ENCODE measurements around the gene ATXN7L1. TPM values are rescaled to one million over a fixed set of nuclear protein-coding genes. Genes with fewer than 3 reads are reported as not detected.

The ATXN7L1 gene
- polyA plus RNA-seq, 1 experiment, result 2.7 TPM

GRCh38 chr7:105786520-105787470, 89.6 kb downstream of the ATXN7L1 start:
- H3K4me3 ChIP-seq (ENCODE audit: low read depth, low read length), result no peak overlapping the region
- no peak for DNase-seq (ENCODE audit: low read depth)
- CTCF ChIA-PET, result interaction anchor here (0.8 to 1.7 kb wide), 6 partner anchors 8 to 30 kb away, joined by 3 to 6 read pairs (median 4); no protein-coding TSS in a partner anchor
- no peaks in the 10 kb centered on the region for H3K27me3 ChIP-seq (ENCODE audit: control insufficient read depth, insufficient read depth, low read length)
- POLR2A ChIA-PET, result no interaction called here
- TF ChIP-seq CTCF (IDR thresholded peaks at IDR 0.05; ENCODE audit: insufficient read depth, low read depth, low read length), result no peak
- H3K36me3 ChIP-seq (ENCODE audit: control insufficient read depth, insufficient read depth, low read length), result peaks cover 3% of the 10 kb centered on the region

- DNase-seq (ENCODE audit: low read depth), result peak; percentile 68
- Histone ChIP-seq H3K4me3 (ENCODE audit: low read depth, low read length) (no peak overlapping the region), H3K27me3 (ENCODE audit: control insufficient read depth, insufficient read depth, low read length) (no peaks in the 10 kb centered on the region), H3K36me3 (ENCODE audit: control insufficient read depth, insufficient read depth, low read length) (0 out of 2 replicates have a peak, but pooled peaks cover 2% of the 10 kb centered on the region)
- ChIA-PET CTCF (interaction anchor here (1.1 kb wide), 1 partner anchor 258 kb away, joined by 4 read pairs; no protein-coding TSS in a partner anchor), POLR2A (no interaction called here)
- no peak for TF ChIP-seq CTCF (IDR thresholded peaks at IDR 0.05; ENCODE audit: insufficient read depth, low read depth, low read length)
Measured at GRCh38 chr7:105782391-105783042, 93.9 kb downstream of the ATXN7L1 start.

- DNase-seq (ENCODE audit: low read depth), result no peak
- CTCF ChIA-PET, result interaction anchor here (0.6 to 0.9 kb wide), 5 partner anchors 17 to 698 kb away, joined by 3 to 5 read pairs (median 3); no protein-coding TSS in a partner anchor
- TF ChIP-seq CTCF (IDR thresholded peaks at IDR 0.05; ENCODE audit: insufficient read depth, low read depth, low read length), result no peak
- Histone ChIP-seq H3K4me3 (ENCODE audit: low read depth, low read length) (no peak overlapping the region), H3K27me3 (ENCODE audit: control insufficient read depth, insufficient read depth, low read length) (no peaks in the 10 kb centered on the region), H3K36me3 (ENCODE audit: control insufficient read depth, insufficient read depth, low read length) (no peaks in the 10 kb centered on the region)
- POLR2A ChIA-PET, result no interaction called here
Measured at GRCh38 chr7:105779856-105780780, 96.3 kb downstream of the ATXN7L1 start.

- DNase-seq (ENCODE audit: low read depth), result no peak
- Histone ChIP-seq H3K4me3 (ENCODE audit: low read depth, low read length) (no peak overlapping the region), H3K27me3 (ENCODE audit: control insufficient read depth, insufficient read depth, low read length) (no peaks in the 10 kb centered on the region), H3K36me3 (ENCODE audit: control insufficient read depth, insufficient read depth, low read length) (no peaks in the 10 kb centered on the region)
- no peak for TF ChIP-seq CTCF (IDR thresholded peaks at IDR 0.05; ENCODE audit: insufficient read depth, low read depth, low read length)
- ChIA-PET POLR2A (no interaction called here), CTCF (no interaction called here)
Measured at GRCh38 chr7:105778956-105779355, 97.4 kb downstream of the ATXN7L1 start.

All from BJ (cell line).